HG02973 (cell line): ENCODE data around the gene MIOX.

Experiments used
- ATAC-seq: cut with Tn5 transposase; IDR thresholded peaks from one replicate; pipeline ENCODE4 v1.9.1; 2021; ENCODE audit warnings: moderate library complexity; ENCODE audit not compliant: unreplicated experiment

Gene MIOX

DNA sequence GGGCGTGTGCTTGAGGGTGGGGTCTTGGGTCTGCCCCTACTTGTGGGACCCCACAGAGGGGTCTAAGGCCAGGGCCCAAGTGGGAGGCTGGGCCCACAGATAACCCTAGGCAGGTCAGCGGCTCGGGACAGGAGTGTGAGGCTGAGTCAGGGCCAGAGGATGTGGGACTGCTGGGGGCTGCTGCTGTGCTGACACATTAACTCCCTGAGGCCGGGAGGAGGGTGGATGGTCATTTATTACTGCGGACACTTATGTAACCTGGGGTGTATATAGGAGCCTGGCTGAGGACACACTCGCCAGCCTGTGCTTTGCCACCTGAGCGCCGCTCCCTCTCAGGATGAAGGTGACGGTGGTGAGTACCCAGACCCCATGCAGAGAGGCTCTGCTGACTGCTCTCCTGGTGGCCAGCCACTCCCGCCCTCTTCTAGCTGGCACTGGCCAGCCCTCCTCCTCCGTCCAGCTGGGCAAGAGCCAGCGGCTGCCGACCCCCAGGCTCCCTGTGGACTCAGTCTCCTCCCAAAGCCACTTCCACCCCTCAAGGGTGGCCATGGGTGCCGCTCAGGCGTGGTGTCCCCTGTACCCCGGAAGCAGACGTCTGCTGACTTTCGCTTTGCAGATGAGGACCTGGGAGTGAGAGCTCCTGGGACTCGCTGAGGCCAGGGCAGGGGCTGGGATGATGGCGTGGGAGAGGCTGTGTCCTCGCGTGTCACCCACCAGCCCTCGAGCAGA is at the start of gene MIOX:
Gene MIOX, plus strand, starts transcription at position 299 of the 729 bp plus-strand sequence. Its CDS starts 39 bp downstream, at position 338.
- no peak for ATAC-seq

GRCh38 chr22:50437511-50438304 is 49.0 kb upstream of the MIOX start:
- ATAC-seq, result no peak

DNA sequence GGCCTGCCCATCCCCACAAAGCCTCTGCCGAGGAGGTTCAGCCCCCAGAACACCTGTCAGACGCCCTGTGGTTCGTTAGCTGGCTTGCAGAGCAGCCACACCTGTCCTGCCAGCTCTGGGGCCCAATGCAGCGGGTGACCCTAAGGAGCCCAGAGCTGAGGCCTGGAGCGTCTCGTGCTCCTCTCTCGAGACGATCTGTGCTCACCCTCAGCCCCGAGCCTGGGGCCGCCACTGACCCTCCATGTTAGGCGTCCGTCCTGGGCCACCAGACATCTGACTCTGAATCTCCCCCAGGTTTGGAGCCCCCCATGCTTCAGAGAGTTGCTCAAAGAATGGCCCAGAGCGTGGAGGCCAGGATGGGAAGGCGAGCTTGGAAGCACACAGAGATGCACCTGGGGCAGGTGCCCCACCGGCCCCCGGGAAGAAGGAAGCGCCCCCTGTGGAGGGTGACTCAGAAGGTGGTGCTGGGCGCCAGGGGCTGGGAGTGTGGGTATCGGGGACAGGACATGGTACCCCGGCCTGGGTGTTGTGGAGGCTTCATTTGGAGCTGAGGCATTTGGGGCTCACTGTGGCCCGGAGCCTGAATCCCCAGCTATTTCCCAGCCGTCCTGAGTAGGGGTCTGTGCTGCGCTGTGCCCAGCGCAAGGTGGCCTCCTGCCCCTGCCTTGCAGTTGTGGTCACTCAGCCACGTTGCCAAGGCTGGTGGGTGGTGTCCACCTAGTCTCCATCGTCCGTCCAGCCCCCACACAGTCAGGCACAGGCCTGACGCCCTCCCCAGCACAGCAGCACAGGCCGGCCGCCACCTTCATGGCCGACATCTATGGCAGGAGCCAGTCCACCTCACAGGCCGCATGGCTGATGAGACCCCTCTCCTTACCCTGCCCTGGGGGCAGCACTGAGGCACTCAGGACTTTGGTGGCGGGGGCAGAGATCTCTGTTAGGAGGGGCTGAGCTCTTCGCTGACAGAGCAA is 48.1 kb upstream of the MIOX start:
- ATAC-seq, result no peak

DNA sequence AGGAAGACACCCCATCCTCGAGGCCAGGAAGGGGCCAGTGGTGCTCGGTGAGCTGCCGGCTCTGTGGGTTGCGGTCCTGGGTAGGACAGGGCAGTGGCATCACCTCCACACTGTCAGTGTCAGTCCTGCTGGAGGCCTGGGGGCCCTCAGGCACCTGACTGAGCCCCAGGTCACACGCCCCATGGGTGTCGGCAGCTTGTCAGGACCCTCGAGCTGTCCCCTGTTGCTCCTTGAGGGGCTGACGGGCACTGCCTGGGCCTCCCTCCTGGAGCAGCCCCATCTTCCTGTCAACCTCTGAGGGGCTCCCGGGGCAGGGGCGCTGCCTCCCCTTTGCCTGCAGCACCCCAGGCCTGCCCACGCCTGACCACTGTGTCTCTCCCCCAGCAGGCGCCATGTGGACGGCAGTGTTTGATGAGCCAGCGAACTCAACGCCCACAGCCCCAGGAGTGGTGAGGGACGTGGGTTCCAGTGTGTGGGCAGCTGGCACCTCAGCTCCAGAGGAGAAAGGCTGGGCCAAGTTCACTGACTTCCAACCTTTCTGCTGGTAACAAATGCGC is 47.3 kb upstream of the MIOX start:
- ATAC-seq, result no peak

GRCh38 chr22:50439871-50440331 is 46.8 kb upstream of the MIOX start:
- ATAC-seq, result no peak

DNA sequence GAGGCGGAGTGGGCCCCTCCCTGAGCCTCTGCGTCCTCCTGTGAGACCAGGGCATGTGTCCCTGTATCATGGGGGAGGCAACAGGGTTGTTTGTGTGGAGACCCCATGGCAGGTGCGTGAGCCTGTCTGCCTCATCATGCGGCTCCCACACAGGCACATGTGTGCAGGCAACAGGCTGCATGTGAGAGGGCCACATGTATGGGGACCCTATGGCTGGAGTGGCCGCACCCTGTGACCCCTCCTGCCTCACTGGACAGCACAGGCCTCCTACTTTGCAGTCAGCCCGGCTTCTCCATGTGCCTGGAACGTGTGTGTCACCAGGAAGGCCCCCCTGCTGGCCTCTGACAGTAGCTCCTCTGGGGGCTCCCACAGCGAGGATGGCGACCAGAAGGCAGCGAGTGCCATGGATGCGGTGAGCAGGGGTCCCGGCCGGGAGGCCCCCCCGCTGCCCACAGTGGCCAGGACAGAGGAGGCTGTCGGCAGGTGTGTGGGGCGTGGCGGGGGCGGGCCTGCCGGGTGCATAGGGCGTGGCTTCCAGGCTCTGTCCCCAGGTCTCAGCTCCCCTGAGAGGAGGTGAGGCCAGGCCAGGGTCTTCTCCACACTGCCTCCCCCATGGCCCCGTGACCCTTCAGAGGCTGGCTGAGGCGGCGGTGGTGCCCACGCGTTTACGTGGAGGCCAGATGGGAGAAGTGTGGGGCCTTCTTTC is 46.0 kb upstream of the MIOX start:
- ATAC-seq, result no peak

DNA sequence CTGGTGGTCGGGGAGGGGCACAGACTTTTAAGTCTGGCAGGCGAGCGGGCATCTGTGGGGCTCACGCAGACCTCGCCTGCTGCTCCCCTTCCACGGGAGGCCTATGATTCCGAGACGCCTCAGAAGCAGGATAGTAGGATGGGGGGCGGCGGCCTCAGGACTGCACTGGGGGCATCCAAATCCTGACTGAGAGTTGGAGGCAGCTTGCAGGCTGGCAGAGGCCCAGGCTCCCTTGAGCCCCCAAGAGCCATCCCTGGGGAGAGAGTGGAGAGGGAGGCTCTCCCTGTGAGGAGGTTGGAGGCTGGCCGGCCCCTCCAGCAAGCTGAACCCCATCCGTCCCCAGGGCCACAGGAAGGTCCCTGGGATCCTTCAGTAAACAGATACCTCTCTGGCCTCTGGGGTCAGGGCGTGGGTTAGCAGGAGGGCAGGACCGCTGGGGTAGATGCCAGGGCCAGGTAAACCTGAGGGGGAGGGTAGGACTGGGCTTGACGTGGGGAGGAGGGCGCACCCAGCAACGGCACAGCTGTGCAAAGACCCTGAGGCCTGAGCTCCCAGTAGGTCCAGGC is 45.1 kb upstream of the MIOX start:
- no peak for ATAC-seq

DNA sequence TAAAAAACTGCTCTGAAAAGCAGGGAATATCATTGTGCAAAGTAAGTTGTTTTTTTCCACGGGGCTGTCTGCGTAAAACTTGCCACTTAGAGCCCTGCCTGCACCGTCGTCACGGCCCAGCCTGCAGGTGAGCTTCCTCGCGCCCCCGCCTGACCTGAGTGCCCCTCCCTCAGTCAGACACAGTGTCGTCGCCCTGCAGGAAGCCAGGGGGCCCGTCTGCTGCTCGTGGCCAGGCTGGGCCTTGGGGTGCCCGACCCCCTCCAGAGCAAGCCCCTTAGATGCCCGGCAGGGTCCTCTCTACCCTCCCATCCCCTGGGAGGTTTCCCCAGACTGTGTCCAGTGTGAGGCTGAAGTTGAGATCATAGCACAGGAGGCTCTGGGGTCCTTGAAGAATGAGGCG is 43.5 kb upstream of the MIOX start:
- ATAC-seq, result no peak

- no peak for ATAC-seq
Measured at GRCh38 chr22:50443801-50444625, 42.6 kb upstream of the MIOX start.

- ATAC-seq, result no peak
Measured at GRCh38 chr22:50444663-50445062, 42.0 kb upstream of the MIOX start.

- no peak for ATAC-seq
Measured at GRCh38 chr22:50445071-50445879, 41.4 kb upstream of the MIOX start.

GRCh38 chr22:50445880-50446707 is 40.6 kb upstream of the MIOX start:
- ATAC-seq, result no peak

GRCh38 chr22:50446708-50447575 is 39.7 kb upstream of the MIOX start:
- ATAC-seq, result no peak

- ATAC-seq, result no peak
Measured at GRCh38 chr22:50447576-50448551, 38.8 kb upstream of the MIOX start.

GRCh38 chr22:50452649-50453048 is 34.0 kb upstream of the MIOX start:
- no peak for ATAC-seq
